HG03095 (cell line): ENCODE data around the gene JAM2.

Experiments
- ATAC-seq: cut with Tn5 transposase; IDR thresholded peaks from one replicate; pipeline ENCODE4 v1.9.1; 2021; ENCODE audit warnings: moderate library complexity; ENCODE audit not compliant: unreplicated experiment

JAM2 gene

DNA sequence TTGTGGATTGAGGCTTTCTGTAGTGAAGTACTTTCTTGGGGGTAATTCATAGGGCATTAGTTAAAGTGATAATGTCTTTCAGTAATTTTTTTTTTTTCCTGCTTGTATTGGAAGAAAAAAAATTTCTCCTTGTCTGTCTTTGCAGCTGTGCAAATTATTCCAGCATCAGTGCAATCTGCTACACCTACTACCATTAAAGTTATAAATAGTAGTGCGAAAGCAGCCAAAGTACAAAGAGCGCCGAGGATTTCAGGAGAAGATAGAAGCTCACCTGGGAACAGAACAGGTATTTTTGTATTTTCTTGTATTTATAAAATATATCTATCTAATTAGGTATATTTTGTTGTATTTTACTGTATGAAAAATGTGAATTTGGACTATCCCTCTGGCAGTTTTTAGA lies 125.0 kb downstream of the JAM2 start:
- ATAC-seq = no peak
